Measurements from ENCODE around the gene ADAMTSL4. TPM values are rescaled to one million over a fixed set of nuclear protein-coding genes. Genes with fewer than 3 reads are reported as not detected.
A peak's percentile ranks its signal among the peaks of the same experiment; 100 is the strongest.

Gene ADAMTSL4
- total and polyA plus RNA-seq, 2 donors, result 0.80 to 17.9 TPM

- no peak overlapping the region for H3K27ac ChIP-seq (ENCODE audit: low read depth in 1 of 2, low read length in 1 of 2)
- 89% methylated on average over 28 of the region's 28 CpGs for WGBS
- H3K36me3 ChIP-seq (ENCODE audit: control insufficient read depth in 2 of 2, insufficient read depth in 2 of 2, low read length in 1 of 2), result no peaks in the 10 kb centered on the region
- H3K4me3 ChIP-seq (ENCODE audit: low read length in 2 of 2), result no peak overlapping the region
- H3K27me3 ChIP-seq (ENCODE audit: control insufficient read depth in 2 of 2, insufficient read depth in 1 of 2, low read length in 1 of 2), result no peaks in the 10 kb centered on the region
- no peak for DNase-seq (ENCODE audit: low read depth in 6 of 9, low spot score in 9 of 9)
- peaks cover 21 to 51% of the 10 kb centered on the region in 2 donors for H3K4me1 ChIP-seq (ENCODE audit: control insufficient read depth in 2 of 2, insufficient read depth in 2 of 2, low read length in 2 of 2)
- H3K9me3 ChIP-seq (ENCODE audit: control insufficient read depth in 2 of 2, insufficient read depth in 1 of 2, low read length in 1 of 2), result peaks cover 0 to 4% of the 10 kb centered on the region in 2 donors
Measured at GRCh38 chr1:150558761-150559655, 9.8 kb downstream of the ADAMTSL4 start.

- Histone ChIP-seq H3K4me3 (ENCODE audit: low read length in 2 of 2) (no peak overlapping the region), H3K9me3 (ENCODE audit: control insufficient read depth in 2 of 2, insufficient read depth in 1 of 2, low read length in 1 of 2) (peaks cover 0 to 4% of the 10 kb centered on the region in 2 donors), H3K27me3 (ENCODE audit: control insufficient read depth in 2 of 2, insufficient read depth in 1 of 2, low read length in 1 of 2) (no peaks in the 10 kb centered on the region), H3K36me3 (ENCODE audit: control insufficient read depth in 2 of 2, insufficient read depth in 2 of 2, low read length in 1 of 2) (no peaks in the 10 kb centered on the region), H3K27ac (ENCODE audit: low read depth in 1 of 2, low read length in 1 of 2) (no peak overlapping the region), H3K4me1 (ENCODE audit: control insufficient read depth in 2 of 2, insufficient read depth in 2 of 2, low read length in 2 of 2) (peaks cover 24 to 57% of the 10 kb centered on the region in 2 donors)
- WGBS, result 84% methylated on average over 10 of the region's 10 CpGs
- DNase-seq (ENCODE audit: low read depth in 6 of 9, low spot score in 9 of 9), result no peak
Measured at GRCh38 chr1:150559656-150560010, 10.4 kb downstream of the ADAMTSL4 start.

GRCh38 chr1:150560011-150560438 is 10.8 kb downstream of the ADAMTSL4 start:
- no peaks in the 10 kb centered on the region for H3K36me3 ChIP-seq (ENCODE audit: control insufficient read depth in 2 of 2, insufficient read depth in 2 of 2, low read length in 1 of 2)
- 25% methylated on average over 9 of the region's 9 CpGs for WGBS
- DNase-seq (ENCODE audit: low read depth in 6 of 9, low spot score in 9 of 9), result peak in 5 of 9 donors; percentile 46 to 80 (median 70)
- peaks cover 0 to 4% of the 10 kb centered on the region in 2 donors for H3K9me3 ChIP-seq (ENCODE audit: control insufficient read depth in 2 of 2, insufficient read depth in 1 of 2, low read length in 1 of 2)
- no peak overlapping the region for H3K4me3 ChIP-seq (ENCODE audit: low read length in 2 of 2)
- H3K27ac ChIP-seq (ENCODE audit: low read depth in 1 of 2, low read length in 1 of 2), result peak overlapping the region; percentile 20 to 99
- peaks cover 24 to 60% of the 10 kb centered on the region in 2 donors for H3K4me1 ChIP-seq (ENCODE audit: control insufficient read depth in 2 of 2, insufficient read depth in 2 of 2, low read length in 2 of 2)
- no peaks in the 10 kb centered on the region for H3K27me3 ChIP-seq (ENCODE audit: control insufficient read depth in 2 of 2, insufficient read depth in 1 of 2, low read length in 1 of 2)

- H3K27me3 ChIP-seq (ENCODE audit: control insufficient read depth in 2 of 2, insufficient read depth in 1 of 2, low read length in 1 of 2), result no peaks in the 10 kb centered on the region
- WGBS, result 18% methylated on average over 17 of the region's 17 CpGs
Measured at GRCh38 chr1:150560576-150561253, 11.5 kb downstream of the ADAMTSL4 start.

GRCh38 chr1:150561254-150561973 is 12.2 kb downstream of the ADAMTSL4 start:
- H3K27ac ChIP-seq (ENCODE audit: low read depth in 1 of 2, low read length in 1 of 2), result peak overlapping the region; percentile 97 to 99
- DNase-seq (ENCODE audit: low read depth in 6 of 9, low spot score in 9 of 9), result peak in 7 of 9 donors; percentile 48 to 84 (median 58)
- peaks cover 26 to 74% of the 10 kb centered on the region in 2 donors for H3K4me1 ChIP-seq (ENCODE audit: control insufficient read depth in 2 of 2, insufficient read depth in 2 of 2, low read length in 2 of 2)
- H3K4me3 ChIP-seq (ENCODE audit: low read length in 2 of 2), result peak overlapping the region; percentile 55 to 61
- peaks cover 0 to 4% of the 10 kb centered on the region in 2 donors for H3K9me3 ChIP-seq (ENCODE audit: control insufficient read depth in 2 of 2, insufficient read depth in 1 of 2, low read length in 1 of 2)
- H3K36me3 ChIP-seq (ENCODE audit: control insufficient read depth in 2 of 2, insufficient read depth in 2 of 2, low read length in 1 of 2), result no peaks in the 10 kb centered on the region
- H3K27me3 ChIP-seq (ENCODE audit: control insufficient read depth in 2 of 2, insufficient read depth in 1 of 2, low read length in 1 of 2), result no peaks in the 10 kb centered on the region
- under 1% methylated on average over 32 of the region's 32 CpGs for WGBS

More at GRCh38 chr1:150560576-150561253, 11.5 kb downstream of the ADAMTSL4 start:
- peak in 8 of 9 donors; percentile 61 to 89 (median 74) for DNase-seq (ENCODE audit: low read depth in 6 of 9, low spot score in 9 of 9)
- Histone ChIP-seq H3K4me3 (ENCODE audit: low read length in 2 of 2) (peak overlapping the region; percentile 55 to 61), H3K27ac (ENCODE audit: low read depth in 1 of 2, low read length in 1 of 2) (peak overlapping the region; percentile 97 to 99), H3K36me3 (ENCODE audit: control insufficient read depth in 2 of 2, insufficient read depth in 2 of 2, low read length in 1 of 2) (no peaks in the 10 kb centered on the region), H3K9me3 (ENCODE audit: control insufficient read depth in 2 of 2, insufficient read depth in 1 of 2, low read length in 1 of 2) (peaks cover 0 to 4% of the 10 kb centered on the region in 2 donors), H3K4me1 (ENCODE audit: control insufficient read depth in 2 of 2, insufficient read depth in 2 of 2, low read length in 2 of 2) (peaks cover 24 to 67% of the 10 kb centered on the region in 2 donors)

GRCh38 chr1:150561974-150562445 is 12.8 kb downstream of the ADAMTSL4 start:
- Histone ChIP-seq H3K27ac (ENCODE audit: low read depth in 1 of 2, low read length in 1 of 2) (peak overlapping the region; percentile 97 to 99), H3K4me1 (ENCODE audit: control insufficient read depth in 2 of 2, insufficient read depth in 2 of 2, low read length in 2 of 2) (peaks cover 32 to 80% of the 10 kb centered on the region in 2 donors), H3K4me3 (ENCODE audit: low read length in 2 of 2) (peak overlapping the region; percentile 55 to 61), H3K9me3 (ENCODE audit: control insufficient read depth in 2 of 2, insufficient read depth in 1 of 2, low read length in 1 of 2) (peaks cover 0 to 7% of the 10 kb centered on the region in 2 donors), H3K36me3 (ENCODE audit: control insufficient read depth in 2 of 2, insufficient read depth in 2 of 2, low read length in 1 of 2) (no peaks in the 10 kb centered on the region), H3K27me3 (ENCODE audit: control insufficient read depth in 2 of 2, insufficient read depth in 1 of 2, low read length in 1 of 2) (no peaks in the 10 kb centered on the region)
- WGBS, result under 1% methylated on average over 18 of the region's 18 CpGs
- DNase-seq (ENCODE audit: low read depth in 6 of 9, low spot score in 9 of 9), result peak in 8 of 9 donors; percentile 65 to 92 (median 76)

GRCh38 chr1:150562446-150563339 is 13.5 kb downstream of the ADAMTSL4 start:
- peaks cover 0 to 7% of the 10 kb centered on the region in 2 donors for H3K9me3 ChIP-seq (ENCODE audit: control insufficient read depth in 2 of 2, insufficient read depth in 1 of 2, low read length in 1 of 2)
- H3K36me3 ChIP-seq (ENCODE audit: control insufficient read depth in 2 of 2, insufficient read depth in 2 of 2, low read length in 1 of 2), result no peaks in the 10 kb centered on the region
- H3K27ac ChIP-seq (ENCODE audit: low read depth in 1 of 2, low read length in 1 of 2), result peak overlapping the region; percentile 97 to 99
- WGBS, result 12% methylated on average over 4 of the region's 4 CpGs
- H3K4me3 ChIP-seq (ENCODE audit: low read length in 2 of 2), result peak overlapping the region; percentile 55 to 61
- peak in 8 of 9 donors; percentile 55 to 89 (median 77) for DNase-seq (ENCODE audit: low read depth in 6 of 9, low spot score in 9 of 9)
- peaks cover 36 to 87% of the 10 kb centered on the region in 2 donors for H3K4me1 ChIP-seq (ENCODE audit: control insufficient read depth in 2 of 2, insufficient read depth in 2 of 2, low read length in 2 of 2)
- H3K27me3 ChIP-seq (ENCODE audit: control insufficient read depth in 2 of 2, insufficient read depth in 1 of 2, low read length in 1 of 2), result no peaks in the 10 kb centered on the region

All from thymus (tissue), 11 donors.